Left cardiac atrium (tissue), 4 donors: ENCODE data around the gene NR1H2. TPM values are rescaled to one million over a fixed set of nuclear protein-coding genes. Genes with fewer than 3 reads are reported as not detected.
A peak's percentile ranks its signal among the peaks of the same experiment; 100 is the strongest.
"Not testable (repeated sequence)": the region's sequence is repeated elsewhere in the genome, so short reads cannot be mapped to it uniquely, and the experiment has no call there.

Experiments used
- ATAC-seq, 2 donors: fragments of 200-7000 bp; cut with Tn5 transposase; one replicate each; pipeline ENCODE4 v1.9.1; 2020; ENCODE audit warnings: mild to moderate bottlenecking in 2 of 2, moderate library complexity in 2 of 2
- DNase-seq: peaks from one replicate; pipeline ENCODE4 v3.0.0-alpha.2; 2020
- intact Hi-C, 2 donors: fragments of 100-400 bp; cut with DNase I; formaldehyde crosslinking; loops; one replicate each; pipeline versions ENCODE4 v1.14.1 to v1.15.1; 2022 to 2023
- total RNA-seq, 2 donors: library from RNA; stranded (reverse); fragmentation: NEBNext Ultra II Directional; extraction: Animal tissue kit (Norgen Biotek cat#: 25700); gene quantifications; one replicate each; pipeline ENCODE4 v1.2.1, GENCODE V29; 2021
- donor health status: DM: no; HTN: yes; CAD: no.
- donor health status: DM: no; HTN: yes; CAD: no; lungs with severe emphysema.
- donor health status: DM: yes; HTN: yes; CAD: no.
- donor health status: Dilated cardiomyopathy.

The NR1H2 gene
- total RNA-seq, 2 donors from 2014 or later = 59.3 to 70.0 TPM

GRCh38 chr19:50390952-50391351, 14.7 kb downstream of the NR1H2 start:
- not testable (repeated sequence) for ATAC-seq

DNA sequence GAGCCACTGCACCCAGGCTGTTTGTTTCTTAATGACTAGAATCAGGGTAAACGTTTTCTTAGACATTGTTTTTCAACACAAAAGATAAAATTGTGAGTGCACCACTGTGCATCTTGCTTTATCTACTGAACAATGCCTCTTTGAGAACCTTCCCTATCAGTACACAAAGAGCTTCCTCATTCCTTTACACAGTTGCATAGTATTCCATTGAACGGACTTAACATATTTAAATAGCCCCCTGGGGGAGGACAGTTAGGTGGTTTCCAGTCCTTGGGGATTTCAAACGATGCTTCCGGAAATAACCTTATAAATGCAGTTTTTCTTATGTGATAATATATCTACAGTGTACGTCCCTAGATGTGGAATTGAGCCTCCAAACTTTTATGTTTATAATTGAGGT, 16.5 kb downstream of the NR1H2 start:
- ATAC-seq (no peak), DNase-seq (no peak)
- intact Hi-C loops = no loop called here

More at GRCh38 chr19:50390952-50391351, 14.7 kb downstream of the NR1H2 start:
- intact Hi-C loops, DNase-seq: not testable (repeated sequence)

GRCh38 chr19:50393589-50393988, 17.3 kb downstream of the NR1H2 start:
- no peak for DNase-seq
- no peak for ATAC-seq
- intact Hi-C loops = no loop called here

GRCh38 chr19:50394017-50394416, 17.8 kb downstream of the NR1H2 start:
- no peak for DNase-seq
- intact Hi-C loops = no loop called here

GRCh38 chr19:50398675-50399367, 22.6 kb downstream of the NR1H2 start:
- no peak for ATAC-seq
- no peak for DNase-seq
- intact Hi-C loops = no loop called here

More at GRCh38 chr19:50394017-50394416, 17.8 kb downstream of the NR1H2 start:
- no peak for ATAC-seq

- intact Hi-C loops = no loop called here
- no peak for DNase-seq
- ATAC-seq = no peak
Observed at GRCh38 chr19:50399368-50399745, 23.1 kb downstream of the NR1H2 start.

- intact Hi-C loops = no loop called here
- DNase-seq = no peak
- no peak for ATAC-seq
Observed at GRCh38 chr19:50401605-50402450, 25.6 kb downstream of the NR1H2 start.

- ATAC-seq = no peak
- DNase-seq = no peak
- intact Hi-C loops = no loop called here
Observed at GRCh38 chr19:50402544-50403301, 26.5 kb downstream of the NR1H2 start.

DNA sequence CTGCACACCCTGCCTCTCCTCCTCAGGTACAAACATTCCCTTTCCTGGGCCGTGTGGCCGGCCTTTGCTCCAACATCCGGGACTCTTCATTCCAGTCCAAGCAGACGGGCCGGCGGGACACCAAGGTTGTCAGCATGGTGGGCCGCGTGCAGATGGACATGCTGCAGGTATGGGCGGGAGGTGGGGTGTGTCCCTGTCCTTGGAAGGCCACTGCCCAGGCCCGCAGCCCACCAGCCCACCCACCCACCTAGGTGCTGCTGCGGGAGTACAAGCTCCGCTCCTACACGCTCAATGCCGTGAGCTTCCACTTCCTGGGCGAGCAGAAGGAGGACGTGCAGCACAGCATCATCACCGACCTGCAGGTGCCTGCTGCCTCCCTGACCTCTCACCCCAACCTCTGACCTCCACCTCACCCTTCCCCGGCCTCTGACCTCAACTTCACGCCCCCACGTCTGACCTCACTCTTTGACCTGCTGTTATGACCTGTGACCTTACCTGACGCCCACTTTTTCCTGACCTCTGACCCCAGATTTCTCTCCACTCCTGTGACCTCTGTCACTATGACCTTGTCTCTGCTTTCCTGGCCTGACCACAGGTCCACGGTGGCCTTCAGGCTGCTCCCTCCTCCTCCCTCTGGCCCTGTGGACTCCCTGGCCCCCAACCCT, 30.0 kb downstream of the NR1H2 start:
- DNase-seq (no peak), ATAC-seq (no peak)
- intact Hi-C loops = no loop called here

DNA sequence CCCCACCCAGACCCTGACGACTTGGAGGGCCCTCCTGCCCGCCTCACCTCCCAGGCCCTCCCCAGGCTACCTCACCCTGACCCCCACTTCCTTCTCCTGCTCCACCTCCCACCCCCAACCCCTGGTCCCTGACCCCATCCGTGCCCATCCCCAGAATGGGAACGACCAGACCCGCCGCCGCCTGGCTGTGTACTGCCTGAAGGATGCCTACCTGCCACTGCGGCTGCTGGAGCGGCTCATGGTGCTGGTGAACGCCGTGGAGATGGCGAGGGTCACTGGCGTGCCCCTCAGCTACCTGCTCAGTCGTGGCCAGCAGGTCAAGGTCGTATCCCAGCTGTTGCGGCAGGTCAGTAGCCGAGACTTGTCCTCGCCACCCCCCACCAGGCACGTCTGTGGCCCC, 30.6 kb downstream of the NR1H2 start:
- ATAC-seq (no peak), DNase-seq (no peak)
- intact Hi-C loops = no loop called here

GRCh38 chr19:50409347-50409746, 33.1 kb downstream of the NR1H2 start:
- no peak for ATAC-seq
- intact Hi-C loops = no loop called here
- no peak for DNase-seq

DNA sequence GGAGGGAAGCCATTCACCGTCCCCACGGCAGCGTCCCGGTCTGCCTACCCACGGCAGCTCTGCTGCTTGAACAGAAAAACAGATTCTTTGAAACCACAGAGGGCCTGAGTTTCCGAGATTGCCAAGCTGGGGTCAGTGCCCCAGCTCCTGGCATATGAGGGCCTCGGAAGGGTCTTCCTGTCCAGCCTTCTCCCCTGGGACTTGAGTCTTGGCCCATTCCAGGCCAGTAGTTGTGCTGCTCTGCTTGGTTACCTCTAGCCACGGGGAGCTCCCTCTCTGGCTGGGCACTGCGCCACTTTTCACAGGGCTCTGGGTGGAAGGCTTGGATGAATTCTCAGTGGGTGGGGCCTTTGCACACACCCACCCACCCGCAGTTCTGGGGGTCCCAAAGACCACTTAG, 33.9 kb downstream of the NR1H2 start:
- no peak for ATAC-seq
- no peak for DNase-seq
- intact Hi-C loops = loop anchor here in 1 of 2 donors (5.0 kb wide), 1 partner anchor 48 kb away; no protein-coding TSS in a partner anchor

DNA sequence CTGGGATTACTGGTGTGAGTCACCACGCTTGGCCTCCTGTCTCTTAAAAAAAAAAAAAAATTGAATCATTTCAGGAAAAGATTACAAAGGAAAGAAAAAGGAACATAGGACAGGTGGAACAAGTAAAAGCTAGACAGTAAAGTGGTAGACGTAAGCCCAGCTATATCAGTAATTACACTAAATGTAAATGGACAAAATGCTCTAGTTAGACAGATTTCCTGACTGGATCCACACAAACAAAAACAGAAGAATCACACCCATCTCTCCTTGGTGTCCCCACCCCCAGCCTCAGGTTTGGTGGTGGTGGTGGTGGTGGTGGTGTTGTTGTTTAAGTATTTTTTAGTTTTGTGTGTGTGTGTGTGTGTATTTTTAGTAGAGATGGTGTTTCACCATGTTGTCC, 36.2 kb downstream of the NR1H2 start:
- DNase-seq = no peak
- intact Hi-C loops = loop anchor here in 1 of 2 donors (5.0 kb wide), 1 partner anchor 50 kb away; no protein-coding TSS in a partner anchor
- ATAC-seq = no peak

DNA sequence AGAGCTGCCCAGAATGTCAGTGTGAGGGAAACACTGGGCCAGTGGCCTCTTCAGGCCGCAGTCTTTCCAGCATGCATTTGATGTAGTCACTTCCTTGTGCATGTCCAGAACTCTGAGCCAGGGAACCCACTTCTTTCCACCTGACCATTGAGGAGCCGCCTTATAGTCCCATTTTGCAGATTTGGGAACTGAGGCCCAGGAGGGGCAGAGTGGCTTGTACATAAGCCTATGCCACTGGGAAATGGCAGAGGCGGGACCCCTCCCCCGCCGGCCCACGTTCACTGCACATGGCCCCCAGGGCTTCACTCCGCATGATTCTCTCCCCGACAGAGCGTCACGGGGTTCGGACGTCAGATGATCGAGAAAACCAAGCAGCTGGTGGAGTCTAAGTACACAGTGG, 36.8 kb downstream of the NR1H2 start:
- intact Hi-C loops = loop anchor here in 1 of 2 donors (5.0 kb wide), 1 partner anchor 51 kb away; no protein-coding TSS in a partner anchor
- ATAC-seq (no peak), DNase-seq (no peak)

DNA sequence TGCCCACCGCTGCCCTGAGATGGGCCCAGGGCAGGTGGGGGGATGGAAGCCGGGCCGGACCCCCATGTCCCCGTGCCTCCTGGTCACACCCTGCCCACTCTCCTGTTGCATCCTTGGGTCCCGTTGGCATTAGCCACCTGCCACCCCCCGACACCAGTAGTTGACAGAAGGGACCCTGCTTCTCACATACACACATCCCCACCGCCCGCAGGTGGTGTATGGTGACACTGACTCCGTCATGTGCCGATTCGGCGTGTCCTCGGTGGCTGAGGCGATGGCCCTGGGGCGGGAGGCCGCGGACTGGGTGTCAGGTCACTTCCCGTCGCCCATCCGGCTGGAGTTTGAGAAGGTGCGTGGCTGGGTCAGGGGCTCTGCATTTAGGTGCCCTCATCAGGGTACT, 37.3 kb downstream of the NR1H2 start:
- DNase-seq = no peak
- no peak for ATAC-seq
- intact Hi-C loops = loop anchor here in 1 of 2 donors (5.0 kb wide), 1 partner anchor 51 kb away; no protein-coding TSS in a partner anchor

GRCh38 chr19:50414864-50415660, 38.8 kb downstream of the NR1H2 start:
- ATAC-seq = peak; percentile 80
- DNase-seq = peak; percentile 82
- intact Hi-C loops = loop anchor here (2.0 to 5.0 kb wide), 2 partner anchors 44 to 53 kb away; no protein-coding TSS in a partner anchor

- peak in 1 of 2 donors; percentile 34 for ATAC-seq
- intact Hi-C loops = loop anchor here in 1 of 2 donors (2.0 kb wide), 1 partner anchor 45 kb away; no protein-coding TSS in a partner anchor
- no peak for DNase-seq
Observed at GRCh38 chr19:50415661-50416033, 39.4 kb downstream of the NR1H2 start.
